PC-9 (cell line): ENCODE data around the gene CTU1.

Experiments used
- CTCF ChIP-seq: fragments of 200-600 bp; sonication (generic); conservative IDR thresholded peaks from 2 replicates; pipeline ENCODE4 v1.6.1; 2017; ENCODE audit warnings: mixed run types, antibody characterized with exemption, mild to moderate bottlenecking, moderate library complexity
- EZH2 ChIP-seq: fragments of 200-600 bp; sonication (generic); IDR thresholded peaks from 2 replicates; pipeline ENCODE4 v1.8.0; 2017; ENCODE audit warnings: antibody characterized with exemption, low read depth

GRCh38 chr19:51066393-51067186 lies 41.6 kb downstream of the CTU1 start:
- TF ChIP-seq CTCF (no peak), EZH2 (no peak)
